HG03139 (cell line): ENCODE results near the gene PCGF1.

Experiments
- ATAC-seq: cut with Tn5 transposase; IDR thresholded peaks from one replicate; pipeline ENCODE4 v1.9.1; 2021; ENCODE audit not compliant: unreplicated experiment

PCGF1 gene

DNA sequence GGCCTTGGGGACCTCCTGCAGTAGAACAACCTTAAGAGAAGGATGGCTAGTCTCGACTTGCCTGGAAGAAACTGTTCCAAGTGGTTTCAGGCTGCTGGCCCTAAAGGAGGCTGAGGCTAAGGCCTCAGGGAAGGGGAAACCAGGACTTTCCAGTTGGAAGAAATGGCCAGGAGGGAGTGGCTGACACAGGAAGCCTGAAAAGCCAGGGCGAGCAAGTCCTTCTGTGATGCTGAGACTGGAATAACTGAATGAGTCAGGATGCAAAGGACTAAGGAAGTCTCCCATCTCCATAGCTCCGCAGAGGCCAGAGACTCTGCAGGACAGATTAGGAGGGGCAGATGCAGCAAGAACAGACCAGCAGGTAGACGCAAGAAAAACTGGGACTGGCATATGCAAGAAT is 29.6 kb upstream of the PCGF1 start:
- no peak for ATAC-seq

- ATAC-seq: no peak
These were observed 28.9 kb upstream of the PCGF1 start for GRCh38 chr2:74536166-74536950.

- ATAC-seq: no peak
These were observed 28.0 kb upstream of the PCGF1 start for GRCh38 chr2:74535440-74535965.

DNA sequence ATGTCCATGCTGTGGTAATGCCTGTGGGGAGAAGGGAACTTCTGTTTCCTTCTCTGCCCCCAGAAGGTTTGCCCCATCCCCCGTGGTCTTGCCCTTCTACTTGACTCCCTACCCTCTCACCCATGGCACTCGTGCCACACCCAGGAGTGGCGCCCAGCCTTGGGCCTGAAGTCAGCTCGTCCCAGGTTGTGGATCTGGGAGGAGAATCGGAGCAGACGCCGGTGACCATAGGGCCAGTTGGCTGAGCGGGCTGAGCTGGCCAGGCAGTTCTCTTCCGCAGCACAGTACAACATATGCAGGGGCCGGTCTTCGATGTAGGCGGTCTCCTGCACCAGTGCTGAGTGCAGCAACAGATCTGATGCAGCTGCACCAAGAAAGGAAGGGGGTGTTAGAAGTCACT is 26.9 kb upstream of the PCGF1 start:
- ATAC-seq: no peak

DNA sequence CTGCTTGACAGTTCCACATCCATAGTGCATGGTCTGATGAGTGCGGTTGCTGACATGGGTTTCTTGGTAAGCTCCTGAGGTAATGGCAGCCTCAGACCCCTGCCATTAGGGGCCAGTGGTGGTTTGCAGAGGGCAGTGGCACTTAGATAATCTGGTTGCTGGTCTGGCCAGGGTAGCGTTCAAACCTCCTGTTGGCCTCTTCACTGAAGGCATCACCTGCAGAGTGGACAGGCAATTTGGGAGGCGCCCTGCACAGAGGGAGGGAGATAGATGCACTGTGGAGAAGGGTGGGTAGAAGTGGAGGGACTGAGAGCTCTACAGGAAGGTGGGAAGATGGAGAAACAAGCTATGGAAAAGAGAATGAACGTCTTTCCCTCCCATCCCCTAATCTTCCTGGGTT is 26.0 kb upstream of the PCGF1 start:
- no peak for ATAC-seq

DNA sequence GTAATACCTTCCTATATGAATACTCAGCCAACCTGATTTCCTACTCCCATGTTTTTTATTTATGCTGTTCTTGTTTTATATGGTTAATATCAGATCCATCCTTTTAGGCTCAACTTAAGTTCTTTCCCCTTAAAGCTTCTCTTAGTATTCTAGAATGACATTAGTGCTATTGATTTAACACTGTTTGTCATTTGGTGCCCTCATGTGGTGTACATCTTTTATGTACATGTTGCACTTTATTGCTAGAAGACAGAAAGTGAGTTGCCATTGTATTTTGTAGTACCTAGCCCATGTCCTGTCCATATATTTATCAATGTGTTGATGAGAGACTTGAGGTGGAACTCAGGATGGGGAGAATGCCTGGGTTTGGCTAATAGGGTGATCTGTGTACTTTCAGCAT is 24.7 kb upstream of the PCGF1 start:
- ATAC-seq: no peak

GRCh38 chr2:74531666-74532065 is 24.2 kb upstream of the PCGF1 start:
- ATAC-seq: no peak

- ATAC-seq: peak; percentile 26
These were observed 23.0 kb upstream of the PCGF1 start for GRCh38 chr2:74530239-74531187.

GRCh38 chr2:74529357-74530238 is 22.1 kb upstream of the PCGF1 start, which contains the start of the genes AUP1 and HTRA2:
Gene AUP1 (minus strand): TSS chr2:74529706. CDS start chr2:74529629, 77 bp downstream.
Gene HTRA2 (plus strand): TSS chr2:74529933. CDS start chr2:74530007, 74 bp downstream.
- ATAC-seq: peak; percentile 71

DNA sequence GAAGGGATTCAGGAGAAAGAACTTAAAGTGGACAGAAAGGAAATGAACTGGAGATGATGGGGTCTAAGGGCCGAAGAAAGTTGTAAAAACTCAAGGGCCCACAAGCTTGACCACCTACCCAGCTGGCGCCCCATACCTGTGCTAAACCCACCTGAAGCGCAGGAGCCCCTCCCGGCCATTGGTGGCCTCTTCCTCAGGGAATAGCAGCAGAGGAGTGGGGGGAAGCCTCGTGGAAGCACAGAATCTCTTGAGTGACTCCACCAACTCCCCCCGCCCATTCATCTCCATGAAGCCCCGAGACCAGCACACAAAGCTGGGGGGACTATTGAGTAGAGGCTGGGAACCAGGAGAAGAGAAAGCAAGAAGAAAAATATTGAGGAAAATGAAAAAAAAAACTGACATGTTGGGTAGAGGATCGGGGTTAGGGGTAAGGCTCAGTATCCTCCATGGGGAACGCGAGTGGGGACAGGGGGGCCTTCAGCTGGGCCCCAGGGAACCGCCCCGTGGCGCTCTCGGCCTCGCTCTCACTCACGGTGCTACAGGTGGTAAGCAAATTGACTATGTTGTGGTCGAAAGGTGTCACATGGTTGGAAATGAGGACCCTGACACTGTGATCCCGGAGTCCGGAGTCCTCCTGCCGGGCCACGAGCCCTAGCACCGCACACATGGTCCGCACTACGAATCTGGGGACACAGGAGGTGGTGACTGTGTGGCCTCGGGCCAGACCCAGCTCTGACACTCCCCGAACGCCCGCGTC is 21.3 kb upstream of the PCGF1 start:
- peak; percentile 12 for ATAC-seq

- ATAC-seq: no peak
These were observed 20.2 kb upstream of the PCGF1 start for GRCh38 chr2:74527741-74528140.

- no peak for ATAC-seq
These were observed 19.2 kb upstream of the PCGF1 start for GRCh38 chr2:74526649-74527230.

DNA sequence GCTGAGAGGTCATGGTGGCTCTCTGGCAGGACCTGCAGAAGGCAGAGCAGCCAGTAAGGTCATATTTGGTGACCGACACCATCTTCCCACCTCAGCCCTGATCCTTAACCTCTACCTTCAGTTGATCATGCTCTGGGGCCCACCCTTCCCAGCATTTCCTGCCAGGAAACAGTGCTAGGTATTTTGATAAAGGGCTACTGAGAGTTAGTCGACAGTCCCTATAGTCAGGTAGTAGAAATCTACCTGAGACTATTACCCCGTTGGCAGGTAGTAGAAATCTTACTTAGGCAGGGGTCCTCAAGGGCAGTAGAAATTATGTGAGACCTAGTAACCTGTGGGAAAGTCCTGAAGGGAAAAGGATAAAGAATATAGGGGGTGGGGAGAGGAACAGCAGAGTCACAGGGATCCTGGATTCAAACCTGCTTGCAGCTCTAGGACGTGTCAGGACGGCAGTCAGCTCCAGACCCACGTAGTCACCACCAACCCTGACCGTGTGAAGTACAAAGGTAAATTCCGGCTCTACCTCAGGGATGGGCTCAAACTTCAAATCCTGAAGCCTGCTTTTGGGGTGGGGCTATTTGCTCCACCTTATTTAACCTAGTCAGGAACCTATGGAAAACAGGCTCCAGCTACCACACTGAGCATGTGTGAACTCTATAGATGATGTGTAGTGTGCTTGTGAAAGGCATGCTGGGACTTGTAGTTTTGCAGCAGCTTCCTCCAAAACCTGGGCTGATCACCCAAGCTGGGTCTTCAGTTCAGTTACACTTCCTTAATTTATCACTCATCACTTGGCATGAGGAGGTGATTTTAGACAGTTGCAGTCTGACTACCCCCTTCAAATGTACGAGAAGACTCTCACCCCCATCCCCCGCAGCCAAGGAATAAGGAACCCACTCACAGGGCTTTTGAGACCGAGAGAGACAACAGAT is 18.5 kb upstream of the PCGF1 start, which contains the start of gene DQX1:
DQX1 (minus strand) TSS at position 515 of the 932 bp plus-strand sequence; CDS start at position 13, 502 bp downstream.
- no peak for ATAC-seq

DNA sequence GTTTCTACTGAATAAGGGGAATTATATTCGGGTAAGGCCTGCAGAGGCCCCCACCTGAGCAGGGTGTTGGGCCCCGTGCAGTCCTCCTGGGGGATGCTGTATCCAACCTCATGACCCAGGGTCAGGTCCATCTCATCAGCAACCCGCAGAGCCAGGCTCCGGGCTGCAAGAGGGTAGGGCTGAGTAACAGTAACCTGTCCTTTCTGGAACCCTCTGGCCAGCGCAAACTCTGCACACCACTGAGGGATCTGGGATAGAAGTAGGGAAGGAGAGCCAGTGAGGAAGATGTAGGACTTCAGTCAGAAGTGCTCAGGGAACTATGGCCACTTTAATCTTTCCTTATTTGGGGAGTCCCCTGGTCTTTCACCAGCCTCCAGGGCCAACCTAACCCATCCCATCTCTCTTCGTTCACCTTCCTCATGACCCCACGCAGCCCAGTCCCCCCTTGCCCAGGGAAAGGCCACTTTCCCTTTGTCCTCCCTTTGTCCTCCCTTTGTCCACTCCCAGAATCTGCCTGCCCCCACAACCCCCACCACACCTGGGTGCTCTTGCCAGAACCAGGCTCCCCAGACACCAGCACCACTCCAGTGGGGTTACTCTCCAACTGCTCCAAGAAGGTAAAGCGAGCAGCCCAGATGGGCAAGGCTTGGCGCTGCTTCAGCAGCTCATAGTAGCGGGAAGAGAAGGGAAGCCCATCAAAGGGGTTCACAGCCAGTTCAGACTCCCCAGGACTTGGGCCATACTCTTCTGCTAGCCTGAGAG is 17.6 kb upstream of the PCGF1 start:
- no peak for ATAC-seq

- ATAC-seq: no peak
These were observed 16.5 kb upstream of the PCGF1 start for GRCh38 chr2:74524005-74524404.

GRCh38 chr2:74522516-74522915 is 15.0 kb upstream of the PCGF1 start:
- ATAC-seq: no peak

DNA sequence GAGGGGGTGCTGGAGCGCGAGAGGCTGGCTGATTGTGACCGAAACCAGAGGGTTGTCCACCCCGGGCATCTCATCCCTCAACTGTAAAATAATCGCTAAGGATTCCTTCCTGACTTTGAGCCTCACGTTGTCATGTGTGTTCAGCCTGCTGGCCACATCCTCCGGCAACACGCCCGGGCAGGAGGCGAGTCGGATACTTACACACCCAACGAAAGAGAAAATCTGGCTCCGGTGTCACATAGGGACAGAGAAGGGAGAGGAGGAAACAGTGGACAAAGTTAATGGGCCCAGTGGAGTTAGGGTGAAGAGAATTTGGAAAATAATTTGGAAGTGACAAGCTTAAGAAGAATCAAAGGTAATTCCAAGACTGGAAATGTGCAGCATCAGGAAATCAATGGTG is 9.2 kb upstream of the PCGF1 start:
- no peak for ATAC-seq
